Stimulated activated CD8-positive, alpha-beta memory T cell treated with anti-CD3 and anti-CD28 coated beads, Interleukin-15, amount 100 ng/mL, for 48 hours (primary cell): Measurements from ENCODE around the gene GSTM1.

Experiments
- DNase-seq, 2 donors: peaks; one replicate each; pipeline ENCODE4 v3.0.0-alpha.2; 2020; ENCODE audit warnings: low read depth in 2 of 2

GSTM1 gene

DNA sequence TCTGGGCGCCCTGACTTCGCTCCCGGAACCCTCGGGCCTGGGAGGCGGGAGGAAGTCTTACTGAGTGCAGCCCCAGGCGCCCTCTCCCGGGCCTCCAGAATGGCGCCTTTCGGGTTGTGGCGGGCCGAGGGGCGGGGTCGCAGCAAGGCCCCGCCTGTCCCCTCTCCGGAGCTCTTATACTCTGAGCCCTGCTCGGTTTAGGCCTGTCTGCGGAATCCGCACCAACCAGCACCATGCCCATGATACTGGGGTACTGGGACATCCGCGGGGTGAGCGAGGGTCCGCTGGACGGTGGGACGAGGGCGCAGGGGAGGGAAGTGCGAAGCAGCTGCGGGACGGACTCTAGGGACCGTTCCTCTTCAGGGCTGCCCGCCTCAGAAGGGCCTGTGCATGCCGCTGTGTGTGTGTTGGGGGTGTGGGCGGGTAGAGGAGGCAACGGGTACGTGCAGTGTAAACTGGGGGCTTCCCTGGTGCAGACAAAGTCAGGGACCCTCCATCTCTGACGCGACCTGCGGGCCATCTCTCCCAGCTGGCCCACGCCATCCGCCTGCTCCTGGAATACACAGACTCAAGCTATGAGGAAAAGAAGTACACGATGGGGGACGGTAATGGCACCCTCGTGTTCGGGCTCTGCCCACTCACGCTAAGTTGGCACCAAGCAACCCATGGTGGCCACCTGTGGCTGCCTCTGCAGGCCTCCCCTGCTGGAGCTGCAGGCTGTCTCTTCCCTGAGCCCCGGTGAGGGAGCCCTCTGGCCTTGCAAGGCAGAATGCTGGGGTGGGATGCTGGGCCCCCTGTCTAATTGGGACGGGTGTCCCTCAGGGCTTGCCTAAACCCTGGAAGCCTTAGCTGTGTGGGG lies at the start of gene GSTM1:
GSTM1 (plus strand) TSS at position 177 of the 859 bp plus-strand sequence; CDS start at position 234, 57 bp downstream.
- peak in 1 of 2 donors; percentile 80 for DNase-seq

DNA sequence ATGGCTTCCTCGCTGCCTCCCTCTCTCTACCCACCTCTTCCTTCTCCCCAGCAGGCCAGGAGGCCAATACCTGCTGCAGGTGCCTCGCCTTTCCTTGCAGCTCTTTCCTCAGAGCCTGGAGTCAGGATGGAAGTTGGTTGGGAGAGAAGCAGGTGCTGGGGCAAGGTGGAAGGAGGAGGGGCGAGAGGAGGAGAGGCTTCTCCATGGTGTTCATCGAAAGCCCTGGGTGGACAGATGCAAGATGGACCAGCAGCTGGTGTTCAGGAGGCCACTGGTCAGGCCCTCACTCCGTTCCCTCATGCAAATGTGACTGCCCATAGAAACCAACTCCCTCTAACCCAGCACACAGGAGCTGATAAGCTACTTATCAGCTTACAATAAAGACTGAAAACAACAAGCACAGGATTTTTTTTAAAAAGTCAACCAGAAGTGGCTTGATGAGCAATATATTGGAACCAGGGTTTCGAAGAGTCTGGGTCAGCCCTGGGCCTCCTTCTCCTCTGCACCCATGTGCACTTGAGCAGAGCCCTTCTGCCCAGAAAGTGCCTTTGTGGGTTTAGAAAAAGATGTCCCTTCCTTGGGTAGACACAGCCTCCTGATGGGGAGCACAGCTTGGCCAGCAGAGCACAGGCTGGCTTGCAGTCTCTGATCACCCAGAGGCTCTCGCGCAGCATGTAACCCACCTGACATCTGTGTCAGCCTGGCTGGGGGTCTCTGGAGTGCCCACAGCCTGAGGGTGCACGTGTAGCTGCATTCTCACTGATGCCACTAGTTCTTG lies 48.4 kb upstream of the GSTM1 start:
- DNase-seq: no peak

DNA sequence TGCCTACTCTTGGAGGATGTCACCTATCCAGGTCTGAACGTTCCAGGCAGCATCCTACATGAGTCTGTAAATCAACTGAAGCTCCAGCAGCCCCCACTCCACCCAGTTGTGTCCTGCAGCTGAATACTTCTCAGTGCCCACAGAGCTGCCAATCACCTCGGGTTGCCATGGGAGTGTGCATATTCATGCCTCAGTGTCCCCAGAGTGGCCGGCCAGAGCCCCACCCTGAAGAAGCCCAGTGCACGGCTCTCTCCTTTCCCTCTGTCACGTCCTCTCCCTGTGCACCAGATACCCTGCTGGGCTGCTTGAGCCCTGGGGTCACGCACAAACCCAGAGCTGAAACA lies 47.8 kb upstream of the GSTM1 start:
- no peak for DNase-seq

- peak; percentile 76 to 78 for DNase-seq
Measured at GRCh38 chr1:109640285-109640865, 47.2 kb upstream of the GSTM1 start.

DNA sequence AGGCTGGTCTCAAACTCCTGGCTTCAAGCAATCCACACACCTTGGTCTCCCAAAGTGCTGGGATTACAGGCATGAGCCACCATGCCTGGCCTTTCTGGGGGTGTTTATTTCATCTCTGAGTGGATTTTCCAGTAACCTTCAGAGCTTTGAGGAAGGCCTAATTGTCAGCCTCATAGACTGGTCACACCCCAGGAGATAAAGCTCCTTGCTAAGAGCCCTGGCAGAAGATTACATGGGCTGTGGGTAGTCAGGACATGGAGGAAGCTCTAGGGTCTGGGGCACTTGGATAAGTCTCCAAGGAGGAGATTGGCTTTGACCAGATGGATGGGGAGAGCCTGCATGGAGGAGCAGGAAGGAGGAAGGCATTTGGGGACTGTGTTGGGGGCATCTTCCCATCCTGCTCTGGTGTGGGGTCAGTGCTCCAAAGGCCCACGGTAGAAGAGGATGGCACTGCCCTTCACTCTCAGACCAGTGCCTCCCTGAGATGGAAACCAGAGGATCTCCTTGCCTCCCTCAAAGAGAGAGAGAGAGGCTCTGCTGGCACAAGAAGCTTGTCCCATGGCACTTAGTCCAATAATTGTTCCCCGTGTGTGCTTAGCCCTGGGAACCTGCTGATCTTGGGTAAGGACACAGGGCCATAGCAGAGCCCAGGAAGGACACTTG lies 46.4 kb upstream of the GSTM1 start:
- DNase-seq: no peak

GRCh38 chr1:109641861-109642260 lies 45.8 kb upstream of the GSTM1 start:
- DNase-seq: no peak

DNA sequence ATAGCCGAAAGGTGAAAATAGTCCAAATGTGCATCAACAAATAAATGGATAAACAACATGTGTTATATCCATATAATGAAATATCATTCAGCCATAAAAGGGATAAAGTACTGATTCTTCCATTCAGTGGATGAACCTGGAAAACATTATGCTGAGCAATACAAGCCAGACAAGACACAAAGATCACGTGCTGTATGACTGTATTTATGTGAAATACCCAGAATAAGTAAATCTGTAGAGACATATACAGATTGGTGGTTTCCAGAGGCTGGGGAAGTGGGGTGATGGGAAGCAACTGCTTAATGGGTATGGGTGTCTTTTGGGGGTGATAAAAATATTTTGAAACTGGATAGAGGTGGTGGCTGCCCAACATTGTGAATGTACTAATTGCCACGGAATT lies 45.0 kb upstream of the GSTM1 start:
- no peak for DNase-seq

DNA sequence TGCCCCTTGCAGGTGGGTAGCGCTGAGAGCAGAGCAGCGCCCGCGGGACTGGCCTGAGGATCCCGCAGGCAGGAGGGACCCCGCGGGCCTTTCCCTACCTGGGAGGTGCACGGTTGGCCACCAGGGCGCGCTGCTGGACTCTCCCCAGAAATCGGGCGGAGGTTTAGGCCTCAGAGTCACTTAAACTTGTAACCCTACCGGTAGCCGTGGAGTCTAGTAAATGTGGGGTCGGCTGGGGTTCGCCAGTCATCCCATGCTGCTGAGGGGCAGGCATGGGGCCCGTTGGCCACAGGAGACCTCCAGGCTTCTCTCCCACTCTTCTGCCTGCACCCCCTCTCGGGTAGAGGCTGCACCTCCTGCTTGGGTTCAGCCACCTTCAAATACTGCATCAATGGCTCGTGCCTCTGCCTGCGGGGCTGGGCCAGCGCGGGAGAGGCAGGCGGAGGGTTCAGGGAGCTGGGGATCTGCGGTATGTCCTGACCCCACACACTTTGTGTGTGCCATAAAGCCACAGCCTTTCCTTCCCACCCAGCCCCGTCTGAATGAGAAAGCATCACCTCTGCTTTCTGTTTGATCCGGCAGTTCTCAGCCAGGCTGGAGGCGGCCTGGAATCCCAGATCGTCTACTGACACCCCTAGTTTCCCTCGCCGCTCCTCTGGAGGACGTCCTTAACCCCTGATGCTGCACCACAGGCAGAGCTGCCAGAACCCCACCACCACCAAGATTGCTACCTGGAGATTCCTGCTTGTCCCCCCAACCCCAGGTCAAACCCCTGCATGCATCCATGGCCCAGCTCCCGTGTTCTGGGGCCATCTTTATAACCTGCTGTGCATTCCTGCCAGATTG lies 44.0 kb upstream of the GSTM1 start:
- peak; percentile 74 to 78 for DNase-seq

GRCh38 chr1:109644670-109645069 lies 42.9 kb upstream of the GSTM1 start:
- DNase-seq: no peak

DNA sequence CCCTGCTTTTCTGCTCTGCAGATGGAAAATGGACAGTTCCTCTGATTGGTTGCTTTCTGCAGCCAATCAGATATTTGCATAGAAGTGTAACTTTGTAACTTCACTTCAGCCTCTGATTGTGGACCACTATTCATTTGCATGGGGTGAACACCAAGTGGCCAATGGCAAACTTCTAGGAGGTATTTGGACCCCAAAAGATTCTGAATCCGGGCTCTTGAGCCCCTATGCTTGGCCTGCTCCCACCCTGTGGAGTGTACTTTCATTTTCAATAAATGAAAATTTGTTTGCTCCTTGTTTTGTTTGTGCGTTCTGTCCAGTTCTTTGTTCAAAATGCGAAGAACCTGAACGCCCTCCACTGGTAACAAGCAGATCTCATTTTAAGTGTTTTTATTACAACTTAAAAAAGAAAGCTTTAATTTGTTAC lies 38.1 kb upstream of the GSTM1 start:
- DNase-seq: no peak

GRCh38 chr1:109650609-109651008 lies 37.0 kb upstream of the GSTM1 start:
- no peak for DNase-seq

DNA sequence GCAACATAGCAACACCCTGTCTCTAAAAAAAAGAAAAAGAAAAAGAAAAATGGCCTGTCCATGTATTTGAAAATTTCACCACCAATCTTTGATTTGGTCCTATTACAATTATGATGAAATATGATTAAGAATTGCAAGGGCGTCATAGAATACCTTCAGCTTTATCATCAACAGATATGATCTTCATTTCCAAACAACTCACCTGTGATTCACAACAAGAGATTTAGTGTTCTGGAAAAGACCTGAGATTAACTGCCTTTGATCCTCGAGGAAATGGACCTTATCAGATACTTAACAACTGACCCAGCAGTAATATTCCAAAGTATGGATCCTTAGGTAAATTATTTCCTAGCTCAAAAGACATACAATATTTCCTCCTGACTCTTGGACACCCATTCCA lies 35.2 kb upstream of the GSTM1 start:
- DNase-seq: no peak

- no peak for DNase-seq
Measured at GRCh38 chr1:109653306-109653705, 34.3 kb upstream of the GSTM1 start.

- DNase-seq: no peak
Measured at GRCh38 chr1:109654519-109654918, 33.1 kb upstream of the GSTM1 start.

DNA sequence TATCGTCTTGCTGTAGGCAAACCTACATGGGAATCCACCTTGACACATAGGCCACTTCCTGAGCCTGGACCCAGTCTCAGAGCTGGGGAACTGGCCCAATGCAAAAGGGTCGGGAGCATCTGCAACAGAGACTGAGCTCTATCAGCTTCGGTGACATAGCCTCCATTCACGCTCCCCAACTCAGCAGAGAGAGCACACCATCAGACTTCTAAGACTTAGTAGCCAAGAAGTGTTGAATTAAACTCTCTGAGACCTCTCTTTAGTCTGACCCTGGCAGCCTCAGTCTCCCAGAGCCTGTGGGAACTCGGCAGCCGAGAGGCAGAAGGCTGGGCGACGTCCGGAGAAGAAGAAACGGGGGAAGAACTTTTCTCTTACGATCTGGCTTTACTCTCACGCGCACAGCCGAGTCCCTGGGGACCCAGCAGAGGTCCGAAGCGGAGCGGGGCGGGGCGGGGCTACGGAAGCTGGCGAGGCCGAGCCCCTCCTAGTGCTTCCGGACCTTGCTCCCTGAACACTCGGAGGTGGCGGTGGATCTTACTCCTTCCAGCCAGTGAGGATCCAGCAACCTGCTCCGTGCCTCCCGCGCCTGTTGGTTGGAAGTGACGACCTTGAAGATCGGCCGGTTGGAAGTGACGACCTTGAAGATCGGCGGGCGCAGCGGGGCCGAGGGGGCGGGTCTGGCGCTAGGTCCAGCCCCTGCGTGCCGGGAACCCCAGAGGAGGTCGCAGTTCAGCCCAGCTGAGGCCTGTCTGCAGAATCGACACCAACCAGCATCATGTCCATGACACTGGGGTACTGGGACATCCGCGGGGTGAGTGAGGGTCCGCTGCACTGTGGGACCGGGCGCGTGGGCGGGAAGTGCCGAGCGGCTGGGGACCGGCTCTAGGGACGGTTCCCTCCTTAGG lies 31.8 kb upstream of the GSTM1 start, which contains the start of gene GSTM4:
GSTM4 (plus strand) TSS at position 485 of the 905 bp plus-strand sequence; CDS start at position 776, 291 bp downstream.
- peak; percentile 64 to 65 for DNase-seq

GRCh38 chr1:109657395-109657794 lies 30.2 kb upstream of the GSTM1 start:
- no peak for DNase-seq

DNA sequence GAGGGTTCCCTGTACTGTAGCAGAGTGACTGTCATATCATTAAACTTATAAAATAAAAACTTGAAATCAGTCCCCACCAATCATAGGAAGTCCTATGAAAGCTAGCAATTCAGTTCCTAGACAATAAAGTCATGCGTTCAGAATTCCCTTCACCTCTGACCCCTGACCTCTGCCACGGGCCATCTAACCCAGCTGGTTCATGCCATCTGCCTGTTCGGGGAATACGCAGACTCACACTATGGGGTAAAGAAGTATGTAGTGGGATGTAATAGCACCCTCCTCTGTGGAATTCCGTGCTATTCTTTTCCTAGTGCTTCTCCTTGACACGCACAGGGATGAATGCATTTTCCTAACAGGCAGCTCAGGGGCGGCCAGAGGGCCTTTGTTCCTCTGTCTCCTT lies 29.6 kb upstream of the GSTM1 start:
- DNase-seq: no peak

DNA sequence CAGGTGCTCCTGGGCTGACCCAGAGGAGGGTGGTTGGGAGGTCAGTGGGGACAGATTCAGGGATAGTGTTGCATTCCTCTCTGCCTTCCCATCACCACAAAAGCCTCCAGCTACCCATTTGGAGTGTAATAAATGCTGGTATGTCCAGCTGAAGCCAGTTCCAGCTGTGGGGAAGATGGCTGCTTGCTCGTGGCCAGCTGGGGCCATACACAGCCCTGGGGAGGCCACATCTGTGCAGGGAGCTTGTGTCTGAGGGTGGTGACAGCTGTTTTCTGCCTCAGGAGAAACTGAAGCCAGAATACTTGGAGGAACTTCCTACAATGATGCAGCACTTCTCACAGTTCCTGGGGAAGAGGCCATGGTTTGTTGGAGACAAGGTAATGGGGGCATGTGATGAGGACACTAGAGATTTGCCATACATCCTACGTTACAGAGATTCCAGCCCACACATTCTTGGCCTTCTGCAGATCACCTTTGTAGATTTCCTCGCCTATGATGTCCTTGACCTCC lies 29.0 kb upstream of the GSTM1 start:
- DNase-seq: no peak

GRCh38 chr1:109659145-109659544 lies 28.5 kb upstream of the GSTM1 start:
- no peak for DNase-seq
